HG03103 (cell line): ENCODE measurements around the gene ABCD2.
A peak's percentile ranks its signal among the peaks of the same experiment; 100 is the strongest.
"Not testable (repeated sequence)": the region's sequence is repeated elsewhere in the genome, so short reads cannot be mapped to it uniquely, and the experiment has no call there.

Source experiments
- ATAC-seq: cut with Tn5 transposase; IDR thresholded peaks from one replicate; pipeline ENCODE4 v1.9.1; 2021; ENCODE audit warnings: low read depth; ENCODE audit not compliant: unreplicated experiment

The ABCD2 gene

GRCh38 chr12:39613525-39613924 lies 6.1 kb downstream of the ABCD2 start:
- ATAC-seq: no peak

DNA sequence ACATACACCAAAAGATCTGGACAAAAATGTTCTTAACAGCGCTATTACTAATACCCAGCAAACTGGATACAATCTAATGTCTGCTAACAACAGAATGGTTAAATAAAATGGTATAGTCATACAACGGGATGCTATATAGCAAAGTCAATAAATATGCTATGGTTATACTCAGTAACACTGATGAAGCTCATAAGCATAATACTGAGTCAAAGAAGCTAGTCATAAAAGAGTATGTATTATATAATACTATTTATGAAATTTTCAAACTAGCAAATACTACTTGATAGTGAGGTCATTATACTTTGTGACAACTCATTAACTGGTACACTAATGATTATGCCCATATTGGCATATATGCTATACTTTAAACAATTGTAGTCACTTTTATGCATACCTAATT lies 7.4 kb downstream of the ABCD2 start:
- ATAC-seq: no peak

- ATAC-seq: no peak
These were observed 7.8 kb downstream of the ABCD2 start for GRCh38 chr12:39611818-39612217.

GRCh38 chr12:39610436-39611025 lies 9.1 kb downstream of the ABCD2 start:
- no peak for ATAC-seq

DNA sequence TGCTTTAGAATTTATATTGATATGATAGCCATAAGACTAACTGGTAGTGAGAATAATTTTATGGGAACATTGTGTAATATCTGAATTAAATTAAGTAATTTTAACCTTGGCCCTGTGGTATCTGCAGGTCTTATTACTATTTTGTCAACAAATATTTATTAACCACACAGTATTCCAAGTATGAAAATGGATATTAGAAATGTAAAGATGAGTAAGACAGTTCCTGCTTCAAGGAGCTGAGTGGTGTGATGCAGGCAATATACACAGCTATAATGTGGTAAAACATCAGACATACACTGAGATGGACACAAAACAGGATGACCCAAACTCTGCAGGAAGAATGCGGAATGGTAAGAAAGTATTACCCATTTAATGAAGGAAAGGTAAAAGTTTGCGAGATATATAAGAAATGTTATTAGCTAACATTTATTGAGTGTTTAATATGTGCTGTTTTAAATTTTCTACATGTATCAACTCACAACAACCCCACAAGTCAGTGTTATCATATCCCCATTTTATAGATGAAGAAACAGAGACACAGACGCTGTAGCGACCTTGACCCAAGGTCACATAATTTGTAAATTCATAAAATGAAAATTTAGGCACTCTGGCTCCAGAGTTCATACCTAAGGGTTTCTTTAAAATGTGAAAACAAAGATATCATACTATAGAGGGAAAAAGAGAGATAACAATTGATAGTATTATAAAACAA lies 12.7 kb downstream of the ABCD2 start:
- ATAC-seq: no peak

DNA sequence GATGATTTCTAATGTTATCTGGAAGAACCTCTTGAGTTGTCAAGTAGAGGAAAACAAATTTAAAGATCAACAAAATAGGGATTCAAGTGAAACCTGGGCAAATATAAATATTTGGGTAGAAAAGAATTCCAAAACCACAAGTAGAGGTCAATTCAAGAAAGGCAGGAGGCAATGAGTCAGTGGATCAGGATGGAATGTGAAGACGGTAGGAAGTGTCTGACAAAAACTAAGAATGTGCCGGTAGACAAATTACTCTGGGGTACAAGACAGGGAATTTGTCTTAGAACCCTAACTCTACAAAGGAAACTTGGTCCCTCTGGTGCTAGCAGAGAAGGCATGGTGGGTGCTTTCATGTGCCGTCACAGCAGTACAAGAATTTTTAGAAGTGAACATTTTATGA lies 13.6 kb downstream of the ABCD2 start:
- no peak for ATAC-seq

DNA sequence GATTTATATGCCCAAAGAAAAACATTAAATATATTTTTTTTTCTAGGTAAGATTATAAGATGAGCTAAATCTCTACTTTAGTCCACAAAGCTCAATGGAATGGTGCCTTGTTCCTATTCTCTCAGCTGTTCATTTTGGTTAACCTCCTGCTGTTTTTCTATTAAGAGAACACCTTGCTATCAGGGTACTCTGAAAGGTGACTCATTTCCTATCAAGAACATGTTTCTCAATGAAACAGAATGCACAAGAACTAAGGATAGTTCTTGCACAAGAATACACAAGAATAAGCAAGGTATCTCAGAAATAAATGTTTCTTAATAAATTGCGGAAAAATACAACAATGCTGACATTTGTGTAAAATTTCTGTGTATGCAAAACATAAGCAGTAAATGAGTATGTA lies 14.1 kb downstream of the ABCD2 start:
- no peak for ATAC-seq

DNA sequence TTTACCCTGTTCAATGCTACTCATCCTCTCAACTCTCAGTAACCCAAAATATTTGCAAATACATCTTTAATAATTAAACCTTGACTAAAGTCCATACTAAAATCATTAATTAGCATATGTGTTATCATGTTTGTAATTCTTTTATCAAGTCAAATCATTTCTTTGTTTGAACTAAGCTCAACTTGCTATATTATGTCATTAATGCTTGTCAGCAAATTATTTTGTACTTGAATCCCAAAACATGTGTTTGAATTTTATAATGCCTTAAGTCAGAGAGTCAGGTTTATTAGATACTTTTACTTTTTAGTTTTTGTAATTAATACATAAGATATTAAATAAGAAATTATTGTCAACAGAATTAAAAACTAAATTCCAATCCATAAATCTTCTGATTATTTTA lies 16.5 kb downstream of the ABCD2 start:
- no peak for ATAC-seq

DNA sequence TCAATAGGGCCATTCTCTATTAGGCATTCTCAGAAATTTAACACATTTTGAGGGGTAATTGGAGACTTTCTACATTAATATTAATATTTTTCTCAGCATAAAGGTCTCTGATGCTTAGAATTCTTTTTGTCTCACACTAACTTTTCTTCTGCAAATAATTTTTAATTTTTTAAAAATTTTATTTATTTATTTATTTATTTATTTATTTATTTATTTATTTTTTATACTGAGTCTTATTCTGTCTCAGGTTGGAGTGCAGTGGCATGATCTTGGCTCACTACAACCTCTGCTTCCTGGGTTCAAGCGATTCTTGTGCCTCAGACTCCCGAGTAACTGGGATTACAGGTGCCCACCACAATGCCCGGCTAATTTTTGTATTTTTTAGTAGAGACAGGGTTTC lies 17.7 kb downstream of the ABCD2 start:
- not testable (repeated sequence) for ATAC-seq

GRCh38 chr12:39595928-39596327 lies 23.7 kb downstream of the ABCD2 start:
- no peak for ATAC-seq

DNA sequence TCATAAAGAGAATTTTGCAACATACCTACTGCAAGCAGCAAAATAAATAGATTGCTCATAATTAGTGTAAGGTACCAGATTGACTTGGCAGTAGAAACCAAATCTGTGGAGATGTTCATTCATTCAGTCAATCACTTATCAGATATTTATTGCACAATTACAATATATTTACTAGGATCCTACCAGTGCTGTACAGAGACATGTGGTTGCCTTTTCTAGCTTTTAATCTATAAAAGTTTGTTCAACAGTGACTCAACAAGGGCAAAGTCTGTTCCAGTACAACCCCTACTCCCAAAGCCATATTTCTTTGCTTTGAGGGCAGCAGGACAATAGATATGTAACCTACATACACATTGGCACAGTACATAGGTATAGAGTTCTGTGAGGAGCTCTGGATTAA lies 27.3 kb downstream of the ABCD2 start:
- no peak for ATAC-seq

DNA sequence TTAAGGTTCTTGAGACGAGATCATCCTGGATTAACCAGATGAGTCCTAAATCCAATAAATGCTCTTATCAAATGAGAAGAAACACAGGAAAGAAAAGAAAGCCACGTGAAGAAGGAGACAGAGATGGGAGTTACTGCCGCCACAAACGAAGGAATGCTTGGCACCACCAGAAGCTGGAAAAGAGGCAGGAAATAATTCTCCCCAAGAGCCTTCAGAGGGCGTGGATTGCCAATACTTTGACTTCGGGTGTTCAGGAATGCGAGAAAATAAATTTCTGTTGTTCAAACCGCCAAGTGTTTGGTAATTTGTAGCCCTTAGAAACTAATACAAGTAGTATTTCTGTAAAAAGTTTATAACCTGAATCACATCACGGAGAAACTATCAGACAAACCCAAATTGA lies 31.3 kb downstream of the ABCD2 start:
- ATAC-seq: no peak

DNA sequence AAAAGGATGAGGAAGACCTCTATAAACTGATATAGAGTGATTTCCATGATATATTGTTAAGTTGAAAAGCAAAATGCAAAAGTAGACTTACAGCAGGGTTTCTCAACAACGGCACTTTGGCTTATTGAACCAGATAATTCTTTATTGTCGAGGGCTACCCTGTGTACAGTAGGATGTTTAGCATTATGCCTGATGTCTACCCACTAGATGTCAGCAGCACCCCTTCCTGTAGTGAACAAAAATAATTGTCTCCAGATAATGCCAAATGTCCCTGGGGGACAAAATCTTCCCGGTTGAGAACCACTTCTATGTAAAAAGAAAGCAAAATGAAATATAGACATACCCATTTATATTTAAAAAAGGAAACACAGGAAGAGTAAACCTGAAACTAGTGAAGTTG lies 32.4 kb downstream of the ABCD2 start:
- ATAC-seq: peak; percentile 66

GRCh38 chr12:39586816-39587215 lies 32.8 kb downstream of the ABCD2 start:
- ATAC-seq: no peak

DNA sequence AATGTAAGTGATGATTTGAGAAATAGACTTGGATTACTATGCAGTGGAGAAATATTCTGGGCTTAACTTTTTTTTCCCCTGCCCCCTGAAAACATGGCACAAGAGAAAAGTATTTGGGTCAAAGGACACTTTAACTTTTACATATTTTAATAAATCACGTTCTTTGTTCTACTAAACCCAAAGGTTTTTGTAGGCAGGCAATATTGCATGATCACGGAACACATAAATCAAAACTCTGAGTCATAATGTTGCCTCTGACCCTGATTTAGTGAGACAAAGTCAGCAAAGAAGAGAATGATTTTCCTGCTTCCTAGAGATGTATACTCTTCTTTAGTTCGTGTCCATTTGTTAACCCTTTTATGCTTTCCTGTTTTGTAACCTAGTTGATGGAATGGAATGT lies 38.0 kb downstream of the ABCD2 start:
- ATAC-seq: no peak

DNA sequence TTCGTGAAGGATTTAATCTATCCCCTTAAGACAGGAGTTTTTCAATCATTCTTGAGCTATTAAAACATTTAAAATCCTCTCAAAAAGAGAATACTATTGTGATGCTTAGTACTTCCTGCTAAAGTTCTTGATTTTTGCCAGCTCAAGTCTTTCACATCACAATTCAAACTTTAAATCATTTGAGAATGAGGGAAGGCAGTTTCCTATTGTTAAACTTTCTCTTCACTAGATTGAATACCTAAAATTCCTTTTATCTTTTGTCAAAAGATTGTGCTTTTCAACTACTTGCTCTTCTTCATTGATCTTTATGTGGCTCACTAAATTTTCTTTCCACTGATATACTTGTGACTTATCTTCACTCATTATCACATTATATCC lies 44.1 kb downstream of the ABCD2 start:
- no peak for ATAC-seq

DNA sequence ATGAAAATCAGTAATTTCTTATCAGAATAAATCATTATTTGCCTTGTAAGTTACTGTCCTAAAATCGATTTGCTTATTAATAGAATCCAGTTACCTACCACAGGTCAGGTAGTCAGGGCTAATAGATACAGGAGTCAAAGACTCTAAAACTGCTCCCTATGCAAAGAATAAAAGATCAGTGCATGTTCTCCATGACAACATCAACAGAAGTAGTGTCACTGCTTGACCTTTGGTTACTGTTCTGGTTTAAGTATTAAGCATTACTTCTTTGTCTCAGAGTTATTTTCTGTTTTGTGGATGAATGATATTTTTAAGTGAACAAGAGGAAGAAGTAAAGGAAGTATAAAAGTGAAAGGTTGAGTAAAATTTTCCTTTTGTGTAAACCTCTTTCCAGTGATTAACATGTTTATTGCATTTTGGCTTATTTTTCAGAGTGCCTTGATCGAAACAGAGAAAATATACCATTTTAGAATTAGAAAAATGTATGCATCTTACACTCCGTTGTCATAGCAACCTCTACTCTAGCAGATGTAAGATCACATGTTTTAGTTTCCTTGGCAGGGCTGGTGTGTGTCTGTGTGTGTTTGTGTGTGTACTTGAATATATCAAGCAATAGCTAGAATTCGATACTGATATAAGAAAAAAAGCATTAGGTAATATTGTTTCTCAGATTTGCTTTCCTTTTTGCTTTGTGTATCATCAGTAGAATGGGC lies 44.7 kb downstream of the ABCD2 start:
- no peak for ATAC-seq

DNA sequence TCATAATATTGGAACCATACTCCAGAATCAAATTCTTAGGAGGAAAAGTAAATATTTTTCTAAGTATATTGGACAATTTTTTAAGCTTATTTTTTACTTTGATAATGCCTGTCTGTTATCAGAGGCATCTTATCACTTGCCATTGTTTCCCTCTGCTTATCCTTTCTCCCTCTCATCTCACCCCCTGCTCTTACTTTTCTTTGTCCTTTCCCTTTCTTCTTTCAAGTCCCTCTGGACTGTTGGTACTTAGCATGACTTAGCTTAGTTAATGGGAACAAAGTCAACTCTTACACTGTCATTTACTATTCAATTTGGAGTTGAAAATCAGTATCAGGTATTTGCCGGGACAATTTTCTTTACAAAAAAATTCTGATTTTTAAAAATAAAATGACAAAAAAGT lies 45.2 kb downstream of the ABCD2 start:
- ATAC-seq: no peak

GRCh38 chr12:39573971-39574370 lies 45.6 kb downstream of the ABCD2 start:
- no peak for ATAC-seq

DNA sequence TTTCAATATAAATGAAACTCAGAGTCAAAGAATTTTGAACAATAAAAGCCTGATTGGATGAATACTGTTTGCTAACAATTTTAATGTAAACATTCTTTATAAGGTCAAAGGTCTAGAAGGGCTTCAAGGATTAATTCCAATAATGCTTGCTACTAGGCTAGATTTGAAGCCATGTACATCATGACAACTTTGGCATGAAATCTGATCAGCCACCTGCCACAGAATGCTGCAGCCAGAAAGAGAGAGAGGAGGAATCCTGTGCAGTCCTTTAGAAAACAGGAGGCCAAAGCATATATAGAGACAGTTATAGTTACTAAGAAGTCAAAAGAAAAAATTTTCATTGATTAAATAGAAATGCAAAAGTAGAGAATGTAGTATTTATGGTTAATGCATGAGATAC lies 47.1 kb downstream of the ABCD2 start:
- no peak for ATAC-seq

DNA sequence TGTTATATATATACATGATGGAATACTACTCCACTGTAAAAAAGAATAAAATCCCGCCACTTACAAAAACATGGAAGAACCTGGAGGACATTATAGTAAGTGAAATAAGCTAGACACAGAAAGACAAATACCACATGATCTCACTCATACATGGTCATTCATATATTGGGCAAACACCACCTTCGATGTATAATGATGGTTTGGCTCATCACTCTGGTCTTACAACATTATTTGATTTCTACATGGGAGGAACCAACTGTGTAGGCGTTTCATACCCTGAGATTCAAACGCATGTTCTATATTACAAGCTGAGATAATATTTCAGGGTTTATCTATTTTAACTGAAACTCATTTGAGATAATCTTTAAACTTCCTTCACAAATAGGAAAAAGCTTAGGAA lies 48.3 kb downstream of the ABCD2 start:
- ATAC-seq: no peak

GRCh38 chr12:39553476-39553875 lies 66.1 kb downstream of the ABCD2 start:
- no peak for ATAC-seq
